Cardiac fibroblast (primary cell): ENCODE results near the gene ZNF717.

Experiments used
- DNase-seq, 2 donors: peaks; one replicate each; pipeline versions ENCODE4 v3.0.0 to v3.0.0-alpha.2; 2010; ENCODE audit warnings: low read depth in 2 of 2
- H3K4me3 ChIP-seq, 2 donors: replicated peaks in 1 of 2; 1 replicate in 1 of 2; 2 replicates in 1 of 2; pipeline ENCODE4 v1.5.1; 2011; ENCODE audit warnings: low read depth in 2 of 2, low read length in 2 of 2, mild to moderate bottlenecking in 2 of 2, moderate library complexity in 1 of 2
- TF ChIP-seq, protein P1 (sequence below): IDR thresholded peaks from one replicate; pipeline ENCODE4 v1.5.1; 2011; ENCODE audit warnings: low read depth, mild to moderate bottlenecking, low read length, inconsistent platforms

ZNF717 gene

DNA sequence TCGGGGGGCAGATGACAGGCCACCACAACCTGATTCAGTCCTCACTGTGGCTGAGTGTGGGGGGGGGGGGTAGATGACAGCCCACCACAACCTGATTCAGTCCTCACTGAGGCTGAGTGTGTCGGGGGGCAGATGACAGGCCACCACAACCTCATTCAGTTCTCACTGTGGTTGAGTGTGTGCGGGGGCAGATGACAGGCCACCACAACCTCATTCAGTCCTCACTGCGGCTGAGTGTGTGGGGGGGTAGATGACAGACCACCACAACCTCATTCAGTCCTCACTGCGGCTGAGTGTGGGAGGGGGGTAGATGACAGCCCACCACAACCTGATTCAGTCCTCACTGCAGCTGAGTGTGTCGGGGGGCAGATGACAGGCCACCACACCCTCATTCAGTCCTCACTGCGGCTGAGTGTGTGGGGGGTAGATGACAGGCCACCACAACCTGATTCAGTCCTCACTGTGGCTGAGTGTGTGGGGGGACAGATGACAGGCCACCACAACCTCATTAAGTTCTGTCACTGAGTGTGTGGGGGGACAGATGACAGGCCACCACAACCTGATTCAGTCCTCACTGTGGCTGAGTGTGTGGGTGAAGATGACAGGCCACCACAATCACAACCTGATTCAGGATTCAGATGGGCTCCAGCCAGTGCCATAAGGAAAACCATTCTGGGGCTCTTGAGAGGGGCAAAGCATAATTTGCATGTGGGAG is 16.9 kb downstream of the ZNF717 start:
- no peak for DNase-seq
- no peak overlapping the region for H3K4me3 ChIP-seq
- TF ChIP-seq, protein P1, sequence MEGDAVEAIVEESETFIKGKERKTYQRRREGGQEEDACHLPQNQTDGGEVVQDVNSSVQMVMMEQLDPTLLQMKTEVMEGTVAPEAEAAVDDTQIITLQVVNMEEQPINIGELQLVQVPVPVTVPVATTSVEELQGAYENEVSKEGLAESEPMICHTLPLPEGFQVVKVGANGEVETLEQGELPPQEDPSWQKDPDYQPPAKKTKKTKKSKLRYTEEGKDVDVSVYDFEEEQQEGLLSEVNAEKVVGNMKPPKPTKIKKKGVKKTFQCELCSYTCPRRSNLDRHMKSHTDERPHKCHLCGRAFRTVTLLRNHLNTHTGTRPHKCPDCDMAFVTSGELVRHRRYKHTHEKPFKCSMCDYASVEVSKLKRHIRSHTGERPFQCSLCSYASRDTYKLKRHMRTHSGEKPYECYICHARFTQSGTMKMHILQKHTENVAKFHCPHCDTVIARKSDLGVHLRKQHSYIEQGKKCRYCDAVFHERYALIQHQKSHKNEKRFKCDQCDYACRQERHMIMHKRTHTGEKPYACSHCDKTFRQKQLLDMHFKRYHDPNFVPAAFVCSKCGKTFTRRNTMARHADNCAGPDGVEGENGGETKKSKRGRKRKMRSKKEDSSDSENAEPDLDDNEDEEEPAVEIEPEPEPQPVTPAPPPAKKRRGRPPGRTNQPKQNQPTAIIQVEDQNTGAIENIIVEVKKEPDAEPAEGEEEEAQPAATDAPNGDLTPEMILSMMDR = no peak

DNA sequence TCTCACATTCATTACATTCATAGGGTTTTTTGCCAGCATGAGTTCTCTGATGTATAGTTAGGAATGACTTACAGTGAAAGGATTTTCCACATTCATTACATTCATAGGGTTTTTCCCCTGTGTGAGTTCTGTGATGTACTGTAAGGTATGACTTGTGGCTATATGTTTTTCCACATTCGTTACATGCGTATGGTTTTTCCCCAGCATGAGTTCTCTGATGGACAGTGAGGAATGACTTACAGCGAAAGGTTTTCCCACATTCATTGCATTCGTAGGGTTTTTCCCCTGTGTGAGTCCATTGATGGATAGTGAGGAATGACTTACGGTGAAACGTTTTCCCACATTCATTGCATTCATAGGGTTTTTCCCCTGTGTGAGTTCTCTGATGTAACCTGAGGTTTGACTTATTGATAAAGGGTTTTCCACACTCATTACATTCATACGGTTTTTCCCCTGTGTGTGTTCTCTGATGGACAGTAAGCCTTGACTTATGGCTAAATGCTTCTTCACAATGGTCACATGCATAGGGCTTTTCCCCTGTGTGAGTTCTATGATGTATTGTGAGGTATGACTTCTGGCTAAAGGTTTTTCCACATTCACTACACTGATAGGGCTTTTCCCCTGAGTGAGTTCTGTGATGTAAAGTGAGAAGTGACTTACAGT is 47.4 kb downstream of the ZNF717 start:
- TF ChIP-seq, protein P1 = no peak
- no peak overlapping the region for H3K4me3 ChIP-seq
- DNase-seq = peak; percentile 10 to 45

DNA sequence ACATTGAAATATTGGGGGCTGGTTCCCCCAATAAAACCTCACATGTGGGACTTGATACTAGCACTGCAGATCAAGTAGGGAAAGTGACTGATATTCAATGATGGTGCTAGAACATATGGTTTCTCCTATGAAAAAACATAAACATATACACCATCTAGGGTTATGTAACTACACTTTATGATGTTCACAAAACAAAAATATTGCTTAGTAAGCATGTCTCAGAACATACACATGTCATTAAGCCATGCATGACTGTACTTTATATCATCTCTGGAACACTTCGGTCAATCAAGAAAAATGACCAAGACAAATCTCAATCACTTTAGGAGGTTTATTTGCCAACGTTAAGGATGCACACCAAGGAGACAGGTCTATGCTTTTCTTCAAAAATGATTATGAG is 57.4 kb downstream of the ZNF717 start:
- DNase-seq = no peak
- TF ChIP-seq, protein P1 = no peak
- H3K4me3 ChIP-seq = no peak overlapping the region

- TF ChIP-seq, protein P1 = no peak
- DNase-seq = no peak
- no peak overlapping the region for H3K4me3 ChIP-seq
Observed at GRCh38 chr3:75692061-75692460, 93.3 kb downstream of the ZNF717 start.

DNA sequence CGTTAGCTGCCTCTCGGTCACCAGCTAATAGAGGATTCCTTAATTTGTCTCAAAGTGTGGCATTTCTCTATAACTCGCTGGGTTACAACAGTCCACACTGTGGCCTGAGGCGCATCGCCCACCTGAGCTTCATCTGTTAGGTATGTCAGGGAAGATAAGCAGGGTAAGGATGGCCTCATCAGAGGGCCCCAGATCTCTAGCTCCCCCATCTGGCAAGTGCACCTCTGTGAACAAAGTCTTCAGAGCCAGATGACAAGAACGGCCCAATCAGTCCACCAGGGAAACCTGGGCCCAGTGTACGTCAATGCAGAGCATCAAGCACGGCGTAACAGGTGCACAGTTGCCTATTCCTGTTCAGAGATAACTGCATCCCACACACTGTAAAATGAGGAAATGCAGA is 98.0 kb downstream of the ZNF717 start:
- TF ChIP-seq, protein P1 = no peak
- no peak overlapping the region for H3K4me3 ChIP-seq
- no peak for DNase-seq
